ENCODE data around the gene TSTD1.

TSTD1 gene

DNA sequence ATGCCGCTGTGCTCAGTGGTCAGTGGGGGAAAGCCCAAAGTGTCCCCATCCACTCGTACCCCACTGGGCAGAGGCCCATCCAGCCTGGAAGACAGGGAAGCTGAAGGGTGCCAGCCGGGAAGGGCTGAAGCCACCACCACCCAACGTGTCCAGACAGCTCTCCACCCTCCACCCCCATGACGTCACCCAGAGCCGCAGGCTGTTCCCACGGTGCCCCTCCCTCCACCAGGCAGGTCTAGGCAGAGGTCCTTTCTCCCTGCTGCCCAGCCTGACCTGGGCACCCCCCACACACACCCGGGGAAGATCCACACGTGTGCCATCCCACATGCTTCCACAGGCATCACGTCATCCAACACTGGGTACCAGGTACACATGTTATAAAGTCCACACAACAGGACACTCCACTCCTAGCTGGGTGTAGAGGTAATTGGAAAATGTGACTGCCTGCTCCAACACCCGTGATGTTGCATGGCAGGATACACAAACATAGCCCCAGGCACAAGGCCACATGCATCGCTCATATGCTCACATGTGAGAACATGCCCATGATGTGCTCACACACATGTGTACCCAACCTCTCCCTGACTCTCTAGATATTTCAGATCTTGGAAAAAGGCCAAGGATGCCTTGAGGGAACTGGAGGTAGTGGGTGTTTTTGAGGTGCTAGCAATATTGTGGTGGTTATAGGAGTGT, 36.1 kb upstream of the TSTD1 start:
- DNase-seq (ENCODE audit: low read depth, low spot score), result no peak
- Histone ChIP-seq H3K9ac (ENCODE audit: insufficient read length, low read depth) (no peak overlapping the region), H3K9me3 (ENCODE audit: insufficient read depth, low read length) (peaks cover 8% of the 10 kb centered on the region; the same call in 1 of the 2 replicates), H3K36me3 (ENCODE audit: insufficient read depth, insufficient read length, low read length) (no peaks in the 10 kb centered on the region), H3K4me3 (ENCODE audit: insufficient read length, low read depth) (no peak overlapping the region), H3K4me1 (ENCODE audit: insufficient read depth, insufficient read length) (peaks cover 9% of the 10 kb centered on the region), H3K27me3 (ENCODE audit: insufficient read depth, insufficient read length) (no peaks in the 10 kb centered on the region)
- no peak for TF ChIP-seq YY1 (IDR thresholded peaks at IDR 0.05; ENCODE audit: insufficient read depth, insufficient read length)
- TF ChIP-seq ZNF274 (IDR thresholded peaks at IDR 0.05; ENCODE audit: low read depth, low read length), result no peak
- TF ChIP-seq SUZ12 (IDR thresholded peaks at IDR 0.05; ENCODE audit: extremely low read depth, insufficient read depth, insufficient read length), result no peak

DNA sequence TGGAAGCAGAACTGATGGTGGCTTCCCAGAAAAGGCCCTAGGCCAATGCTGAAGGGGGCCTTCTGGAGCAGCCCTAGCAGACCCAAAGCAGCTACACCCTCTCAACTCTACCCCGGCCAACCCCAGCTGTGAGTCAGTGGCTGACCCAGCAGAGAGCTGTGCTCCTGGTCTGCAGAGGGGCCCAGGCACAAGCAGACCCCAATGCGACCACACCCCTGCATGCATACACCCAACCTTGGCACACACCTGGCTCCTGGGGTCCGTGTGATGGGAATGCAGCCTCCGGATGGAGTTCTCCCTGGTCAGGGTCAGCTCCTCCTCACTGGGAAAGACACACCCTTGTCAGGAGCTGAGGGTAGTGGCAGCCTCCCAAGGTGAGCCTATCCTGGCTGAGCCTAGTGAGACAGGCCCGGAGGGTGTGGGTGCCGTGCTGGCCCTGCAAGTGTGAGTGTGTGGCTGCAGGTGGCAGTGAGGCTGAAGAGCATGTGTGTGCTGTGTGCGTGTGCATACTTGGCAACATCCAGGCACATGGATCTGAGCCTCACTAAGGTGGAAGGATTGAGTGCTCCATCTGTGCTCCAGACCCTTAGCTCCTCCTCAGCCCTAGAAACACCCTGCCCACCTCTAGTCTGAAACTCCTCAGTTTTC, 34.8 kb upstream of the TSTD1 start:
- Histone ChIP-seq H3K27me3 (ENCODE audit: insufficient read depth, insufficient read length) (no peaks in the 10 kb centered on the region), H3K4me1 (ENCODE audit: insufficient read depth, insufficient read length) (peaks cover 11% of the 10 kb centered on the region), H3K36me3 (ENCODE audit: insufficient read depth, insufficient read length, low read length) (no peaks in the 10 kb centered on the region), H3K9me3 (ENCODE audit: insufficient read depth, low read length) (peaks cover 8% of the 10 kb centered on the region; the same call in 1 of the 2 replicates), H3K4me3 (ENCODE audit: insufficient read length, low read depth) (no peak overlapping the region), H3K9ac (ENCODE audit: insufficient read length, low read depth) (no peak overlapping the region)
- DNase-seq (ENCODE audit: low read depth, low spot score), result no peak
- no peak for TF ChIP-seq YY1 (IDR thresholded peaks at IDR 0.05; ENCODE audit: insufficient read depth, insufficient read length)
- TF ChIP-seq SUZ12 (IDR thresholded peaks at IDR 0.05; ENCODE audit: extremely low read depth, insufficient read depth, insufficient read length), result no peak

DNA sequence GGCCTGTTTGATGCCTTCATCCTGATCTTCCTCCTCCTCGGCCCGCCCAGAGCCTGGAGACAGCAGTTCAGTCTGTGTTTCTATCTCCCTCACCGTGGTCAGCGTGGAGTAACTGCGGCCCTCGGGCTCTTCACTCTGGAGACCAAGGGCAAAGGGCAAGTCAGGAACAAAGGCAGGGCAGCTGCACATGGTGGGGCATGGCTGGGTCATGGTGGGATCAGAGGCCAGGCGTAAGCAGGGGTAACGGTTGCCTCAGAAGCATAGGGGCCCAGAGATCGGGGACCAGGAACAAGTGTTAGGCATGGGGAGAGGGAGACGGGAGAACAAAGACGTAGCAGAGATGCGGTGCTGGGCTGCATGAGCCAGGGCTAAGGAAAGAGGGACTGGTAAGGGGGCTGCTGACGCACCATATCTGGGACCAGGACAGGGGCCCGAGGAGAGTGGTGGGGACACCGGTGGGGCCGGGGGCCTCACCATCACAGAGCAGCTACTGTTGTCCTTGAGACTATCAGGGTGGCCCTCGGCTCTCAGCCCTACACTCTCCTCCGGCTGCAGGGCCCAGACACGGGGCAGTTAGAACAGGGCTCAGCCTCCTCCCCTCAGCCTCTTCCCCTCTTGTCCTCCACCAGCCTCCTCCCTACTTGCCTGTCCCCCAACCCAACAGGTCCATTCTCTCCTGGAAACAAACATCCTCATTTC, 34.1 kb upstream of the TSTD1 start:
- peaks cover 11% of the 10 kb centered on the region for H3K4me1 ChIP-seq (ENCODE audit: insufficient read depth, insufficient read length)
- no peak for DNase-seq (ENCODE audit: low read depth, low spot score)

DNA sequence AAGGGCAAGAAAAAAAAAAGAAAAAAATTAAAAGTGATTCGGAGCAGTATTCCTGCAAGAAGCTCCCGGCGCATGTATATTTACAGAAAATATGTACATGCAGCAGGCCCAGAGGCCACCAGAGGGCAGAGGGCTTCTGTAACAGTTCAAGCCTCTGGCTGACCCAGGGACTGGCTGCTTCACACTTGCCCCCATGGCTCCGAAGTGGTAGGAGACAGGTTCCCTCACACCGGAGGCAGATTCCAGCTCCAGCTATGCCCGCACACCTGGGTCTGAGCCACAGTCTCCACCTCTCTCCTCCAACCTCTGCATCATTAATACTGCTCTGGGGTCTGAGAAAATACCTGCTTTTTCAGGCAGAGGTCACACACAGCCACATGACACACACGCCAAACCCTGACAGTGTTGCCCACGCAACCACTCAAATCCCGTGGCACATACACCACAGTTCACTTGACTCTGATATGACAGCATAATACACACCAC, 33.2 kb upstream of the TSTD1 start:
- Histone ChIP-seq H3K27me3 (ENCODE audit: insufficient read depth, insufficient read length) (no peaks in the 10 kb centered on the region), H3K9ac (ENCODE audit: insufficient read length, low read depth) (no peak overlapping the region), H3K9me3 (ENCODE audit: insufficient read depth, low read length) (peaks cover 8% of the 10 kb centered on the region; the same call in 1 of the 2 replicates), H3K4me3 (ENCODE audit: insufficient read length, low read depth) (no peak overlapping the region), H3K36me3 (ENCODE audit: insufficient read depth, insufficient read length, low read length) (no peaks in the 10 kb centered on the region), H3K4me1 (ENCODE audit: insufficient read depth, insufficient read length) (peaks cover 7% of the 10 kb centered on the region)
- TF ChIP-seq ZNF274 (IDR thresholded peaks at IDR 0.05; ENCODE audit: low read depth, low read length) (no peak), SUZ12 (IDR thresholded peaks at IDR 0.05; ENCODE audit: extremely low read depth, insufficient read depth, insufficient read length) (no peak), YY1 (IDR thresholded peaks at IDR 0.05; ENCODE audit: insufficient read depth, insufficient read length) (no peak)
- peak; percentile 49 for DNase-seq (ENCODE audit: low read depth, low spot score)

More for the DNA sequence above, 34.1 kb upstream of the TSTD1 start:
- TF ChIP-seq YY1 (IDR thresholded peaks at IDR 0.05; ENCODE audit: insufficient read depth, insufficient read length), result no peak
- TF ChIP-seq ZNF274 (IDR thresholded peaks at IDR 0.05; ENCODE audit: low read depth, low read length), result no peak
- TF ChIP-seq SUZ12 (IDR thresholded peaks at IDR 0.05; ENCODE audit: extremely low read depth, insufficient read depth, insufficient read length), result no peak
- peaks cover 8% of the 10 kb centered on the region; the same call in 1 of the 2 replicates for H3K9me3 ChIP-seq (ENCODE audit: insufficient read depth, low read length)
- no peak overlapping the region for H3K4me3 ChIP-seq (ENCODE audit: insufficient read length, low read depth)
- H3K36me3 ChIP-seq (ENCODE audit: insufficient read depth, insufficient read length, low read length), result no peaks in the 10 kb centered on the region
- H3K27me3 ChIP-seq (ENCODE audit: insufficient read depth, insufficient read length), result no peaks in the 10 kb centered on the region
- H3K9ac ChIP-seq (ENCODE audit: insufficient read length, low read depth), result no peak overlapping the region

DNA sequence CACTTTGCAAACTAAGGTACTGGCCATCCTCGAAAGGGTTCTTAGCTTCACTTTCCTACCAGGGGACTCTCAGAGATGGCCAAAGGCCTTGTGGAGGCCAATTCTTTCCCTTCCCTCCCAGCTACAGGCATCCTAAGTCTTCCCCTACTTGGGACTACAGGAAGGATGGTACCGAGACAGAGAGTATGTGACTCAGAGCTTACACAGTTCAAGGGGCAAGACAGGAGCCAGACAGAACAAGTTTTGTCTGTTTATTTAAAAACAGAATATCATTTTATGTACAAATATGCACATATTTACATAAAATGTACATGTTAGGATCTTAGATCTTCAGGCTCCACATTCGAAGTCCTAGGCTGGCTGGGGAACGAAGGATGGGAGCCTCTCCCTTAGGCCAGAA, 32.0 kb upstream of the TSTD1 start:
- DNase-seq (ENCODE audit: low read depth, low spot score), result no peak
- H3K9ac ChIP-seq (ENCODE audit: insufficient read length, low read depth), result no peak overlapping the region
- H3K4me1 ChIP-seq (ENCODE audit: insufficient read depth, insufficient read length), result peaks cover 7% of the 10 kb centered on the region
- H3K36me3 ChIP-seq (ENCODE audit: insufficient read depth, insufficient read length, low read length), result no peaks in the 10 kb centered on the region
- no peak overlapping the region for H3K4me3 ChIP-seq (ENCODE audit: insufficient read length, low read depth)
- no peak for TF ChIP-seq ZNF274 (IDR thresholded peaks at IDR 0.05; ENCODE audit: low read depth, low read length)
- TF ChIP-seq YY1 (IDR thresholded peaks at IDR 0.05; ENCODE audit: insufficient read depth, insufficient read length), result no peak
- TF ChIP-seq SUZ12 (IDR thresholded peaks at IDR 0.05; ENCODE audit: extremely low read depth, insufficient read depth, insufficient read length), result no peak
- peaks cover 8% of the 10 kb centered on the region; the same call in 1 of the 2 replicates for H3K9me3 ChIP-seq (ENCODE audit: insufficient read depth, low read length)
- H3K27me3 ChIP-seq (ENCODE audit: insufficient read depth, insufficient read length), result no peaks in the 10 kb centered on the region

DNA sequence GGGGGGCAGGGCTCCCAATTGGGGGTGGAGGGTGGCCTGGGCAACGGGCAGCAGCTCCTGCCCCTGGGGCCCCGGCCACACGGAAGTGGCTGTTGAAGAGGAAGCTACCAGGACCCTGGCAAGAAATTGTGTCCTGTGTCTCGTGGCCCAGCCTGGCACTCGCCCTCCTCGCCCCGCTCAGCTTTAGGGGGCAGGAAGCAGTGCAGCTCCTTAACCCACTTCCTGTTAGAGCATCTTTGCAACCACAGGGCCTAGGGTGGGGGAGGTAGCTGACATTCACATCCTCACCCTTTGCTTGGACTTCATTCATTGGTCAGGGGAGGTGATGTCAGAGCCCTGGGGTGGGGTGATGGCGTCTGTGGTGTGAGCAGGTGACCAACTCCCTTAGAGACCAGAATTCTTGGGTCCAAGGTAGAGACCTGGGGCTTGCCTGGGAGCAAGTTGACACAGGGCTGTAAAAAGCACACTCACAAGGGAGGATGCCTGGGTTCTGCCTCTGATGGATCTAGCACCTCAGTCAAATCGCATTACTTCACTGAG, 31.0 kb upstream of the TSTD1 start, which contains the start of gene ARHGAP30:
ARHGAP30 (minus strand) TSS at position 161 of the 540 bp plus-strand sequence. CDS start 267 bp downstream, outside the sequence.
- H3K36me3 ChIP-seq (ENCODE audit: insufficient read depth, insufficient read length, low read length), result no peaks in the 10 kb centered on the region
- no peak within 1 kb of the TSS for H3K9ac ChIP-seq (ENCODE audit: insufficient read length, low read depth)
- TF ChIP-seq SUZ12 (IDR thresholded peaks at IDR 0.05; ENCODE audit: extremely low read depth, insufficient read depth, insufficient read length) (no peak), ZNF274 (IDR thresholded peaks at IDR 0.05; ENCODE audit: low read depth, low read length) (no peak), YY1 (IDR thresholded peaks at IDR 0.05; ENCODE audit: insufficient read depth, insufficient read length) (no peak)
- no peaks in the 10 kb centered on the region for H3K27me3 ChIP-seq (ENCODE audit: insufficient read depth, insufficient read length)
- peaks cover 8% of the 10 kb centered on the region; the same call in 1 of the 2 replicates for H3K9me3 ChIP-seq (ENCODE audit: insufficient read depth, low read length)
- peaks cover 7% of the 10 kb centered on the region for H3K4me1 ChIP-seq (ENCODE audit: insufficient read depth, insufficient read length)
- no peak for DNase-seq (ENCODE audit: low read depth, low spot score)
- H3K4me3 ChIP-seq (ENCODE audit: insufficient read length, low read depth), result no peak within 1 kb of the TSS
